GM21737 (cell line): ENCODE results near the gene ATP8B1.
"Not testable (repeated sequence)": the region's sequence is repeated elsewhere in the genome, so short reads cannot be mapped to it uniquely, and the experiment has no call there.

Experiments
- ATAC-seq: cut with Tn5 transposase; IDR thresholded peaks from one replicate; pipeline ENCODE4 v1.9.1; 2021; ENCODE audit warnings: mild to moderate bottlenecking, moderate library complexity; ENCODE audit not compliant: unreplicated experiment

Gene ATP8B1

DNA sequence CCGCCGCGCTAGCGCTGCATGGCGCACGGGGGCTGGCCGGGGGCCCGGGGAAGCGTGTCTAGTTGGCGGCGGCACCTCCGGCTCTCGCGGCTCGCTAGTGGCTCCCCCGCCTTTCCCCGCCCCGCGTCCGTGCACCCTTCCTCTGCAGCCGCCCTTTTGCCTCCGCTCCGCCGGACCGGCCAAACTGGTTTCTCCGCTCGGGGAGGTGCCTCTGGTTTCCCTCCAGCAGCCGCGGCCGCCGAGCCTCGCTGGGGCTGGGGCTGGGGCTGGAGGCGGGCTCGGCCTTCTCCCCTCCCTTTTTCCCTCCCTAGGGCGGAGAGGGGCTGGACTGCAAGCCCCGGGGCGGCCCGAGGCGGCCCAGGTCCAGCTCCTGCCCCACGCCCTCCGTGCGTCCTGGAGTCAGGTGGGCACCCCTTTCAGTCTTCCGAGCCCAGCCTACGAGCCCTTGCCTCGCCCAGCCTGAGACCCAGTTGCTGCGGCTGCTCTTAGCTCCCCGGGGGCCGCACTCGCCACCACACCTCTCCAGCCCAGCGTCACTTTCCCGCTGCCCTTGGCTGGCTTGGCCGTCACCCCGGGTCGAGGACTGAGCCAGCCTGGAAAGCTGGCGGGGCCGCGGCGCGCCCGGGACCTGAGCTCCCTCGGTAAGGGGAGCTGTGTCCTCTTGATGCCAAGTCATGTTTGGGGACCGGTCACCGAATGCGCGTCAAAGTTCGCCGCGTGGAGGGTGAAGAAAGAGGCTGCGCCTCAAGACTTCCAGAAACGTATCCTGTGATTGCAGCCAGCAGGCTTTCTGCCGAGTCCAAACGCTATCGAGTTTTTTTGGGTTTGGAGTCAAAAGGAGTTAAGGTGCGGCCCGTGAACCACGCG lies at the start of gene ATP8B1:
Gene ATP8B1, minus strand, starts transcription at position 213 of the 867 bp plus-strand sequence. CDS start 71,508 bp downstream, outside the sequence.
- ATAC-seq: no peak

DNA sequence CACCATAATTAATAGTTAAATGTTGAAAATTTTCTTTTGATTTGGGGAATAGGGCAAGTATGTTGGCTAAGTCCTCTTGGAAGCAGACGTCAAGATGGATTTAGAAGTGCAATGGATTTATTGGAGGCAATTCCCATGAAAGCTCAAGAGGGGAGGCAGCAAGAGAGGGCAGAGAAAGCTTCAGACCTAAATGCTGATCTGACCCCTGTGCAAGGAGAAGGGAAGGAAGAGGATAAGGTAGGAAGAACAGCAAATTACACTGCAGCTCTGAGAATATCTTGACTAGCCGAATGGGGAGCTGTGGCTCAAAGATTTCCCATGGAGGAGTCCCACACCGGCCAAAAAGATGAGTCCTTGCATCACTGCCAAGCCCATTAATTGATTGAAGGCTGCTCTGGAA lies 46.9 kb upstream of the ATP8B1 start:
- no peak for ATAC-seq

DNA sequence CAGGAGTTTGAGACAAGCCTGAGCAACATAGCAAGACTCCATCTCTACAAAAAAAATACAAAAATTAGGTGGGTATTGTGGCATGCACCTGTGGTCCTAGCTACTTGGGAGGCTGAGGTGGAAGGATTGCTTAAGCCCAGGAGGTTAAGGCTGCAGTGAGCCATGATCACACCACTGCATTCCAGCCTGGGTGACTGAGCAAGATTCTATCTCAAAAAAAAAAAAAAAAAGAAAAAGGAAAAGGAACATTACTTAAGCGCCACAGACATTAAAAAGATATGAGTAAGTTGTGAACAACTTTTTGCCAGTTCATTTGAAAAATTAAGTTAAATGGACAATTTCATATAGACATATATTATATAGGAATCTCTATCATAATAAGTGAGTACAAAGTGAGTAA lies 45.3 kb upstream of the ATP8B1 start:
- not testable (repeated sequence) for ATAC-seq

DNA sequence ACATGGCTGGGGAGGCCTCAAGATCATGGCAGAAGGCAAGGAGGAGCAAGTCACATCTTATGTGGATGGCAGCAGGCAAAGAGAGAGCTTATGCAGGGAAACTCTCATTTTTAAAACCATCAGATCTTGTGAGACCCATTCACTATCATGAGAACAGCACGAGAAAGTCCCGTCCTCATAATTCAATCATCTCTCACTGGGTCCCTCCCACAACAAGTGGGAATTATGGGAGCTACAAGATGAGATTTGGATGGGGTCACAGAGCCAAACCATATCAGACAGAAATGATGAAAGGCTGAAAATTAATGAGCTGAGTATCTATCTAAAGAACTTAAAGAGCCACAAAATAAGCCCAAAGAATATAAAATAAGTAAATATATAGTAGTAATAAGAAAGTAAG lies 44.3 kb upstream of the ATP8B1 start:
- ATAC-seq: not testable (repeated sequence)

DNA sequence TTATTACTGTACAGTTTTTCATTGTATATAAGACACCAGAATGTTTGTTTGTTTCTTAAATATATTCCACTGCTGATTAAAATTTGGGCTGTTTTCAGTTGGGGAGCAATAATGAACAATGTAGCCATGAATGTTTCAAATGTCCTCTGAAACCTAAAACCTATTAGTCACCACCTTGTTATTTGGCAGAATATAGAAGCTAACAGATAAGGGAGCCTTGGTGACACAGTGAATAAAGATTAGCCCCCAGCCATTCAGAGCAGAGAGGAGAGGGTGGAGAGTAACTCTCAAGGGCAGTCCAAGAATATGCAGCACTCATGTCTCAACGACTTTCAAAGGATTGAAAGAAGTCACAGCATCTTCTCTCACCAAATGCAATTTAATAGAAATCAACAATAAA lies 43.1 kb upstream of the ATP8B1 start:
- no peak for ATAC-seq

DNA sequence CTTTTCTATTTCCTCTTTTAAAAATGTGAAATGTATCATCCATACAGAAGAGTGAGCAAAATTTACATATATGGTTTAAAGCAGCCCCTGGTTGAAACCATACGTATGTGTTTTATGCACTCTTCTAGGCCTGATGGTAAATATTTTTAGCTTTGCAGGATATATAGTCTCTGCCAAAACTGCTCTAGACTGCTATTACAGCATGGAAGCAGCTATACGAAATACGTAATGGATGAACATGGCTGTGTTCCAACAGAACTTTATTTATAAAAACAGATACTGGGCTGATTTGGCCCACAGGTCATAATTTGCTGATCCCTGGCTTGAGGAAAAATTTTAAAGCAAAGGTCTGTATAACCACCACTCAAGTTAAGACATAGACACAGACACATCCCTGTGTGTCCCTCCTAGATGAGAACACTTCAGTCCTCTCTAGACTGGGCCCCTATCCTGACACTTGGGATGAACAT lies 42.5 kb upstream of the ATP8B1 start:
- no peak for ATAC-seq

DNA sequence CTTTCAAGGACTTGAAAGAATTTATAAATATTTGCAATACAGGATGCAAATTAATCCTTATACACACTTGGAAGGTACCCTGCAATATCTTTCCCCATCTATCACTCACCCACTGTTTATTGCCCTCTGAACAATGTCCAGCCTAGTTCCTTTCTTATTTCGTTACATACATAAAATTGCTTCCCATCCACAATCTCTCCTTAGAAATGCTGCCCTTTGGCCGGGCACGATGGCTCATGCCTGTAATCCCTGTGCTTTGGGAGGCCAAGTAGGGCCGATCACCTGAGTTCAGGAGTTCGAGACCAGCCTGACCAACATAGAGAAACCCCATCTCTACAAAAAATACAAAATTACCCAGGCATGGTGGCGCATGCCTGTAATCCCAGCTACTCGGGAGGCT lies 41.2 kb upstream of the ATP8B1 start:
- ATAC-seq: no peak

DNA sequence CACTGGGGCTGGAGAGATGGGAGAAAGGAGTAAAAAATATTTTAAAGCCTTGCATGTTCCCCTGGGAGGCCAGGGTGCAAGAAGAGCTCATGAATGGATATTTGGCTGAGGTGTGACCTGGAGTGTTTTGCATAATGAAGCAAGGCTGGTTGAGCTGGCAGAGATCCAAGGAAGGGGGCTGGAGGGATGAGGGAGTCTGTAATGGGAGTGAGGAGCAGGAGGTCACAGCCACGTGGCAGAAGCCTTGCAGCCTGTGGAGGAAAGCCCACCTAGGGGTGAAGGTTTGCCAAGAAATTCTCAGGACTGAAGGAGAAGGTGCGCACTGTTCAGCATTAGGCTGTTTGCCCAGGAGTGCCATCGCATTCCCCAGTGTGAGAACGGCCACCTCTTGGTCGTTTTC lies 40.3 kb upstream of the ATP8B1 start:
- ATAC-seq: no peak

DNA sequence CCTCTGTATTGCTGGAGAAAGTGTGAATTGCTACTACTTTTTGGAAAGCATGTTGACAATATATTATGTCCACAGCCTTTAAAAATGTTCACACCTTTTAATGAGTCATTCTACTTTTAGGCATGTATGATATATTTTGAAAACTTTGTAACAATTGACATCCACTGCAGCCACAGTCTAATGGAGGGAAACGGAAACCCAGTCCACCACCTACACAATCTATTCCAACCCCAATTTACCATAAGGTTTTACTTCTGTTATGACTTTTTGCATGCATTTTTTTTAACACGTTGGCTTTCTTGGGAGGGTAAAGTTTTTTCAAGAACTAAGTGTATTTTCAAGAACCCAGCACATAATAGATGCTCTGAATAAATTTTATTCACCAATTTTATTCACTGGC lies 38.5 kb upstream of the ATP8B1 start:
- peak; percentile 42 for ATAC-seq

DNA sequence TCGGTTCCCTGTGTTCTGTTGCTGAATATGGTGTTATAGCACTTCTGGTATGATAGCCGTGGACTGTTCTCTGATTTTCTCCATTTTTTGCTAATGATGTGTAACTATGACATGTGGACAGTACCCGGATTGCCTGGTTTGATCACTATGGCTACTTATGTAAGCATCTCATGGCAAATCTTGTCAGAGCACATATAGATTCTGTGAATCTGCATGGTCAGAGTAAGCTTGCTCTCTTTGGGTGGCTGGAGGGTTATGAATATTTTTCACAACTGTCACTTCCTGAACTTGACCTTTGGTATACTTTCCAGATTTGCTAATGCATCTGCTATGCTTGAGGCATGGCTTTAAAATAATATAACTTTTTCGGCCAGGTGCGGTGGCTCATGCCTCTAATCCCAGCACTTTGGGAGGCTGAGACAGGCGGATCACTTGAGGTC lies 36.8 kb upstream of the ATP8B1 start:
- no peak for ATAC-seq

DNA sequence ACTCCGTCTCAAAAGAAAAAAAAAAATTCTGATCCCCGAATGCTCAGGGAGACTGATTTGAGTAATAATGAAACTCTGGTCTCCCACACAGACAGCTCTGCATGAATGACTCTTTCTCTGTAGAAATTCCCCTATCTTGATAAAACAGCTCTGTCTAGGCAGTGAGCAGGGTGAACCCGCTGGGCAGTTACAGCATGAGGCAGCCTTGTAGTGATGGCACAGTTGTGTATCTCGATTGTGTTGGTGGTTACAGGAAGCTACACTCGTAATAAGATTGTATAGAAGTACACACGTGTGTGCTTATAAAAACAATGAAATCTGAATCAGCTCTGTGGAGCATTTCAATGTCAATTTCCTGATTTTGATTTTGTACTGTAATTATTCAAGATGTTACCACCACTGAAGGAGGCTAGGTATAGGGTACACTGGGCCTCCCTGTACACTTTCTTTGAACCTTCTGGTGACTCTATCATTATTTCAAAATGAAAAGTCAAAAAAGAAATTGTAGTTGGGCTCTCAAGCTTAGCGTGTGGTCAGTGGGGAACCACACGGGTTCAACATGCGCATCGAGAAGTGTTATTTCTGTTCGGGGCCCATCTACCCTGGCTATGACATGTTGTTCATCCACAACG lies 34.9 kb upstream of the ATP8B1 start:
- ATAC-seq: peak; percentile 81

DNA sequence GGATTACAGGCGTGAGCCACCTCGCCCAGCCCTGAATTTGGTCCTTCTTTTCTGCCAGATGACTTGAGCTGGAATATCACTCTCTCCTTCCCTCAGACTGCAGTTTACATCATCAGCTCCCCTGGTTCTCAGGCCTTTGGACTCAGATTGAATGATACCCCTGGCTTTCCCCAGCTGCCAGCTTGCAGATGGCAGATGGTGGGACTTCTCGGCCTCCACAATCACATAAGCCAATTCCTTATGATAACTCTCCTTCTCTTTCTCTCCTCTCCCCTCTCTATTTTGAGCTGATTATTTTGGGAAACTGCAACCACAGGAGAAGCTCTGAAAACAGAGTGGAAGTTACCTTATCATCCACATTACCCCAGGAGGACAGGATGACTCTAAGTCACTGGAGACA lies 33.4 kb upstream of the ATP8B1 start:
- ATAC-seq: no peak

DNA sequence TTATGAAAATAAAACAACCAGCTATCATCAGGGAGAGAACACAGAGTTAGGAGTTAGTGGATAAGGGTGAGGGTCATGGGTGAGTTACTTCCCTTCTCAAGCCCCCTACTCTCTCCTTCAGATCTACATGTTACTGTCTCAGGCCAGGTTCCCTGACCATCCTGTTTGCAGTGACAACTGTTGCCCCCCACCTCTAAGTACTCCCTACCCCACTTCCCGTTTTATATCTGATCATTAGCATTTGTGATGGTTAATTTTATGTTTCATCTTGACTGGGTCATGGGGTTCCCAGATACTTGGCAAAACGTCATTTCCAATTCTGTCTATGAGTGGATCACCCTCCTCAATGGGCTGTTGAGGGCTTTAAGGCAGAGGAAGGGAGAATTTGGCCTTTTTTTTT lies 32.8 kb upstream of the ATP8B1 start:
- ATAC-seq: no peak

DNA sequence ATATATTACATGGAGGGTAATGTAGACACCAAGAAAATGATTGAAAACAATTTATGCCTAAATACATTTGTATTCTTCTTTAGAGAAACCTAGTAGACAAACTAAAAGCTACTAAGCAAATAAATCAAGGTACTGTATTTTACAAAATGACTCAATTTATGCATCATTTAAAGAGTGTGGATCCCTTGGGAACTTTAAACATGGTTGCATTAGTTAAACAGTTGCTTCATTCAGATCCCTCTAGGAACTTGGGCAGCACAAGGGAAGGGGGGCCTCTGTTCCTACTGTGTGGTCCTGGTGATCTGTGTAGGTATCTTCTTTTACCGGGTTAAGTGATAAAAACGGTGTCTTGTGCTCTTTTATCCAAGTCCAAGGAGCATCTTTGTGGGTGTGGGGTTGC lies 31.5 kb upstream of the ATP8B1 start:
- no peak for ATAC-seq

DNA sequence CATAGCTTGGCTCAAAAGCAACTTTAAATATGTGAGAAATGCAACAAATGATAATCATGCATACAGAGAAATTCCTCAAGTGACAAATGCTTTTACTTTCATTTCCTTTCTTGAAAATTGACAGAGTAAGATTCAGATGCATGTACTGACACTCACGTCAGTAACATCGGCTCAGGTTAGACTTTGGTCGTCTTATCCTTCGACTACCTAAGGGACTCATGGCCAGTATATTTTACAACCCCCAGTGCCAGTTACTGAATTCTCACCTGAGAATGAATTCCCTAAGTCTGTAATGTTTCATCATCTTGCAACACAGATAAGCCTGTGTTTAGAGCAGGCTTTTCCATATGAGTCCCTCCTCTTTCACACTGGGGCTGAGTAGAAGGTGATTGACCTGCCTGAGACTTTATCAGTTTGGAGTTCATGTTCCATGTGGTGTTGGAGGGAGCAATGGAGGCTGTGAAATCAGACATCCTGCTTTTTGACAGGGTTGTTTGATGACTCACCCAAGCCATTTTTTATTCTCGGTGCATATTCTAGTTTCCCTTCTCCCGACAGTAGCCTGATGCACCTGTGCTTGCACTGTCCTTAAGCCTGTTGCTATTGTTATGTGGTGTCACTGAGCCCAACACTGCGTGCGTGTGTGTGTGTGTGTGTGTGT lies 30.5 kb upstream of the ATP8B1 start:
- ATAC-seq: peak; percentile 40

DNA sequence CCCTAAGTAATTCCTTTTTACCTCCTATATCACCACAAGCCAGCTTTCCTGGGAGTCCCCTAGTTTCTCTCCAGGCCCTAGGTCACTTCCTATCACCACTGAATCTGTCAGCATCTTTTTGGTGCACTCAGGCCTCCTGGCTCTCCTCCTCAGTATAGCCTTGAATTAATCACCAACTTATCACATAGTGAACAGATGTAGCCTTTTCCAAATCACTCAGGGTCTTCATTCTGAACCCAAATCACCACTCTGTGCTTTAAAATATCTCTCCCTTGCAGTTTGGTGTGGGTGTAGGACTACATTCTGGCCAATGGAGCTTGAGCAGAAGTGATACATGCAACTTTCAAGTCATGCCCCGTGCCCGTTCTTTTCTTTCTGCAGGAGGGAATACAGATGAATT lies 29.6 kb upstream of the ATP8B1 start:
- no peak for ATAC-seq

DNA sequence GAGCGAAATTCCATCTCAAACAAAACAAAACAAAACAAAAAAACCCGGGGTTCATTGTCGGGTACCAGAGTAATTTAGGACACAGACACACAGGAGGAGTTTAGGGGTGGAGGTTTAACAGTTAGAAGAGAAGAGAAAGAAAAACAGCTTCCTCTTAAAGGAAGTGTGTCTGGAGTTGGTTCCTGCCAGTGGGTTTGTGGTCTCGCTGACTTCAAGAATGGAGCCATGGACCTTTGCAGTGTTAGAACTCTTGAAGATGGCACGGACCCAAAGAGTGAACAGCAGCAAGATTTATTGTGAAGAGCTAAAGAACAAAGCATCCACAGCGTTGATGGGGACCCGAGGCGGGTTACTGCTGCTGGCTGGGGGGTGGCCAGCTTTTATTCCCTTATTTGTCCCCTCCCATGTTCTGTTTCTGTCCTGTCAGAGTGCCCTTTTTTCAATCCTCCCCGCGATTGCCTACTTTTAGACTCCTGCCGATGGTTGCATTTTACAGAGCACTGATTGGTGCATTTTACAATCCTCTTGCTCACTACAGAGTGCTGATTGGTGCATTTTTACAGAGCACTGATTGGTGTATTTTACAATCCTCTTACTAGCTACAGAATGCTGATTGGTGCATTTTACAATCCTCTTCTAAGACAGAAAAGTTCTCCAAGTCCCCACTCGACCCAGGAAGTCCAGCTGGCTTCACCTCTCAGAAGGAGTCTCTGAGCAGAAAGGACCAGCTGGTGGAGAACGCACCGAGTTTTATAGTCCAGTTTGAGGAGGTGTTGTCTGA lies 28.7 kb upstream of the ATP8B1 start:
- ATAC-seq: no peak

DNA sequence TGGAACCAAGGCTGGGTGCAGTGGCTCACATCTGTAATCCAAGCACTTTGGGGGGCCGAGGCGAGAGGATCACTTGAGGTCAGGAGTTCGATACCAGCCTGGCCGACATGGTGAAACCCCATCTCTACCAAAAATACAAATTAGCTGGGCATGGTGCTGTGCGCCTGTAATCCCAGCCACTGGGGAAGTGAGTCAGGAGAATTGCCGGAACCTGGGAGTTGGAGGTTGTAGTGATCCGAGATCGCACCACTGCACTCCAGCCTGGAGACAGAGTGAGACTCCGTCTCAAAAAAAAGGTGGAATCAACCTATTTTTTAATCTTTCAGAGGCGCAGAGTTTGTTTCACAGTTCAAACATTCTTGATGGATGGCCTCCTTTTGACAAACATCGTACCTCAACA lies 24.5 kb upstream of the ATP8B1 start:
- no peak for ATAC-seq

DNA sequence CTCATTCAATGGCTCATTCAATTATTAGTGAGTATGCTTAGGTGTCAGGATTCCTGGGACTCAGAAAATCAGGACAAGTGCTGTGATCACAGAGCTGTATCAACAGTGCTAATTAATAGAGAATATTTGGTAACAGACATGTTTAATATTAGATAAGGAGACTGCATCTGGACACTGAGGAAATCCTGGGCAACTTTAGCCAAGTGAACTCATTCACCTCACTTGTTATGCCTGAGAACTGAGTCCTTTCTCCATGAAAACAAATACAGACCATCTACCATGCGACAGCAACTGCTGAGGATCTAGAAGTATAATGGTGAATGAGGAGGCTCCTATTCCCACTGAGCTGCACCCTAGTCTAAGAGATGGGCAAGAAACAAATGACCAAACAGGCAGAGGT lies 23.1 kb upstream of the ATP8B1 start:
- no peak for ATAC-seq

DNA sequence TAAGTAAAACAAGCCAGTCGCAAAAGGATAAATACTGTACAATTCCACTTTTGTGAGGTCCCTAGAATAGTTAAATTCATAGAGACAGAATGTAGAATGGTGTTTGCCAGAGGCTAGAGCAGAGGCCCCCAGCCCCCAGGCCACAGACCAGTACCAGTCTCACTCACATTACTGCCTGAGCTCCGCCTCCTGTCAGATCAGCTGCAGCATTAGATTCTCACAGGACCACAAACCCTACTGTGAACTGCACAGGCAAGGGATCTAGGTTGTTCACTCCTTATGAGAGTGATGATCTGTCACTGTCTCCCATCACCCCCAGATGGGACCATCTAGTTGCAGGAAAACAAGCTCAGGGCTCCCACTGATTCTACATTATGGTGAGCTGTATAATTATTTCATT lies 17.5 kb upstream of the ATP8B1 start:
- not testable (repeated sequence) for ATAC-seq
